HT1080 (cell line): ENCODE data around the gene UBE2D4. TPM values are rescaled to one million over a fixed set of nuclear protein-coding genes. Genes with fewer than 3 reads are reported as not detected.

ENCODE experiments used
- DNase-seq: peaks from one replicate; pipeline ENCODE4 v3.0.0-alpha.2; 2015; ENCODE audit warnings: low read depth
- total RNA-seq: library from RNA; depleted of rRNA; stranded (reverse); fragments of >200 nt; shearing (Covaris generic); gene quantifications from 2 replicates; pipeline ENCODE4 v1.2.3, GENCODE V29; 2014

UBE2D4 gene
- total RNA-seq, 1 experiment from 2014 or later = 18.4 TPM

- DNase-seq = no peak
Observed at GRCh38 chr7:43906331-43907010, 19.8 kb upstream of the UBE2D4 start, which contains the start of gene URGCP. URGCP (minus strand) TSS chr7:43906596; CDS start chr7:43906575, 21 bp downstream.

GRCh38 chr7:43914795-43915194 lies 11.4 kb upstream of the UBE2D4 start:
- DNase-seq = peak; percentile 10

GRCh38 chr7:43915907-43916306 lies 10.3 kb upstream of the UBE2D4 start:
- no peak for DNase-seq

- DNase-seq = no peak
Observed at GRCh38 chr7:43921423-43921822, 4.8 kb upstream of the UBE2D4 start.

GRCh38 chr7:43922726-43923125 lies 3.5 kb upstream of the UBE2D4 start:
- DNase-seq = no peak

- no peak for DNase-seq
Observed at GRCh38 chr7:43926798-43927123, 525 bp downstream of the UBE2D4 start.

DNA sequence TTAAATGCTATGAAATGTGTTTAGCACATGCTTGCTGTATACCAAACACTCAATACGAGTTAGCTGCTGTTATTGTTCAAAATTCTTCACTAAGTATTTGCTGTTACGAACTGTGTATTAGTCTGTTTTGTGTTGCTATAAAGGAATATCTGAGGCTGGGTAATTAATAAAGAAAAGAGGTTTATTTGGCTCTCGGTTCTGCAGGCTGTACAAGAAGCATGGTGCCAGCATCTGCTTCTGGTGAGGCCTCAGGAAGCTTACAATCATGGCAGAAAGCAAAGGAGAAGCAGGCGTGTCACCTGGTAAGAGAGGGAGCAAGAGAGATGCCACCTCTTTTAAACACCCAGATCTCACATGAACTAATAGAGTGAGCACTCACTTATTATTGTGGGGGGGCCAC lies 1.6 kb downstream of the UBE2D4 start:
- no peak for DNase-seq

- DNase-seq = no peak
Observed at GRCh38 chr7:43929529-43930457, 3.6 kb downstream of the UBE2D4 start.

GRCh38 chr7:43931346-43931745 lies 5.1 kb downstream of the UBE2D4 start:
- no peak for DNase-seq

GRCh38 chr7:43933902-43934560 lies 7.8 kb downstream of the UBE2D4 start:
- no peak for DNase-seq

DNA sequence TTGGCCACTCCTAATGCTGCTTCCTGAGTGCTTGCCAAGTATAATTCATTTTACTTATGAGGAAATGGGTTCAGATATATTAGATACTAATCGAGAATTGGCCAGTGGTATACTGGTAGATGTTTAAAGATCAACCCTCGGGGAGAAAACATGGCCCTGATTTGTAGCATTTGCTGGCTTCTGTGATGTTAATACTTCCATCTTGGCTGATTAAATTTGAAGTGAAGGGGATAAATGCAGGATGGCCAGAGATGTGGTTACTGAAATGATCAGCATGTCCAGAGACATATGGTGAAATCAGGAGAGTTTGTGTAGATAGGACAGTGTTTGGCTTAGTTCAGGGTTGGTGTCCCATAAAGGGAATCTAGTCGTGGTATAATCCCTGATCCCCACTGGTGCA lies 11.2 kb downstream of the UBE2D4 start:
- no peak for DNase-seq

DNA sequence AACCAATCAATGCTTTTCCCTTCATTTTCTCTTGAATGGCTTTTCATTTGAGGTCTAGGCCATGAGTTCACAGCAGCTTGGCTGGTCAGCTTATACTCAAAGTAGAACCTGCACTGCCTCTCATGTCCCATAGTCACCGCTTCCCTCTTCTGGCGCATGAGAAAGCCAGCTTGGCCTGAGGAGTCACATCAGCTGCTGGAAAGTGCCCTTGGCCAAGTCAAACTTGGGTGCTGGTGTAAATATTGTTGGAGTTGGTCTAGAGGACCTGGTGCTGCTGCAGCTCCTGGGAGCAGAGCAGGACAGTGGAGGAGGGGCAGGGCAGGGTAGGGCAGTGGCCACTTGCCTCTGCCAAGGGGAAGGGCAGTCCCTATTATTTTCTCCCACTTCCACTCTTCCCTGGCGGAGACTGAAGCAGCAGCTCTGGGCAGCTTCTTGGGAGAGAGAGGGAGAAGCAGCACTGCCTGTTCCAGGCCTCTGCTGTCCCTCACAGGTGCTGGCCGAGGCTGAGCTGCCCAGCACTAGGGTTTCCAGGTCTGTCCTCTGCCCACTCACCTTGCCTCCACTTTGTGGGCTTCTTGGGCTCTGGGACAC lies 12.8 kb downstream of the UBE2D4 start:
- no peak for DNase-seq

GRCh38 chr7:43942250-43942649 lies 16.0 kb downstream of the UBE2D4 start:
- no peak for DNase-seq

GRCh38 chr7:43942997-43943396 lies 16.8 kb downstream of the UBE2D4 start:
- no peak for DNase-seq

- no peak for DNase-seq
Observed at GRCh38 chr7:43943417-43944187, 17.4 kb downstream of the UBE2D4 start.

GRCh38 chr7:43944286-43944685 lies 18.1 kb downstream of the UBE2D4 start:
- no peak for DNase-seq

- no peak for DNase-seq
Observed at GRCh38 chr7:43952028-43952427, 25.8 kb downstream of the UBE2D4 start.

GRCh38 chr7:43953071-43953470 lies 26.8 kb downstream of the UBE2D4 start:
- no peak for DNase-seq

- peak; percentile 60 for DNase-seq
Observed at GRCh38 chr7:43954524-43955228, 28.4 kb downstream of the UBE2D4 start.

GRCh38 chr7:43956027-43956426 lies 29.8 kb downstream of the UBE2D4 start:
- no peak for DNase-seq
